ENCODE results near the gene RBBP6.

DNA sequence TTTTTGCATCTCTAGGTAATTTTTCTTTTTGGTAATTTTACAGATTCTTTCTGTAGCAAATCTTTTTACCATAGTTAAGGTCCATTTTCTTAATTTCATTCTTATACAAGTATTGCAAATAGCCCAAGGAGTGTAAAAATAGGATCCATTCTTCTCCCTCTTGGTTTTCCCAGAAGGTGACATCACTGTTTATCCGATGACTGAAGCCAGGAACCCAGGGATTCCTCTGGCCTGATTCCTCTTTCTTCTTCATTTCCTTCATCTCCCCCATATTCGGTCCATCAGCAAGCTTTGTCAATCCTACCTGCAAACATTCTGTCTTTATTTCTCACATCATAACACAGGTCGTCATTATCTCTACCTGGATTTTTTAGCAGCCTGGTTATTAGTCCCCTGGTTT lies 5.3 kb downstream of the RBBP6 start:
- TF ChIP-seq CREM (IDR thresholded peaks at IDR 0.05; ENCODE audit: low read depth) (no peak), ADNP (tag; IDR thresholded peaks at IDR 0.05) (no peak), CC2D1A (IDR thresholded peaks at IDR 0.05) (no peak), POLR2AphosphoS5 (IDR thresholded peaks at IDR 0.05; ENCODE audit: control insufficient read depth, insufficient read depth, low read depth, low read length) (no peak), PHB (CRISPR knock-in tag; IDR thresholded peaks at IDR 0.05) (no peak), POLR2AphosphoS2 (IDR thresholded peaks at IDR 0.05; ENCODE audit: low read length) (no peak)
- TF ChIP-seq, protein P1, sequence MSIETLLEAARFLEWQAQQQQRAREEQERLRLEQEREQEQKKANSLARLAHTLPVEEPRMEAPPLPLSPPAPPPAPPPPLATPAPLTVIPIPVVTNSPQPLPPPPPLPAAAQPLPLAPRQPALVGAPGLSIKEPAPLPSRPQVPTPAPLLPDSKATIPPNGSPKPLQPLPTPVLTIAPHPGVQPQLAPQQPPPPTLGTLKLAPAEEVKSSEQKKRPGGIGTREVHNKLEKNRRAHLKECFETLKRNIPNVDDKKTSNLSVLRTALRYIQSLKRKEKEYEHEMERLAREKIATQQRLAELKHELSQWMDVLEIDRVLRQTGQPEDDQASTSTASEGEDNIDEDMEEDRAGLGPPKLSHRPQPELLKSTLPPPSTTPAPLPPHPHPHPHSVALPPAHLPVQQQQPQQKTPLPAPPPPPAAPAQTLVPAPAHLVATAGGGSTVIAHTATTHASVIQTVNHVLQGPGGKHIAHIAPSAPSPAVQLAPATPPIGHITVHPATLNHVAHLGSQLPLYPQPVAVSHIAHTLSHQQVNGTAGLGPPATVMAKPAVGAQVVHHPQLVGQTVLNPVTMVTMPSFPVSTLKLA (conservative IDR thresholded peaks at IDR 0.05) = no peak
- TF ChIP-seq, protein P2, sequence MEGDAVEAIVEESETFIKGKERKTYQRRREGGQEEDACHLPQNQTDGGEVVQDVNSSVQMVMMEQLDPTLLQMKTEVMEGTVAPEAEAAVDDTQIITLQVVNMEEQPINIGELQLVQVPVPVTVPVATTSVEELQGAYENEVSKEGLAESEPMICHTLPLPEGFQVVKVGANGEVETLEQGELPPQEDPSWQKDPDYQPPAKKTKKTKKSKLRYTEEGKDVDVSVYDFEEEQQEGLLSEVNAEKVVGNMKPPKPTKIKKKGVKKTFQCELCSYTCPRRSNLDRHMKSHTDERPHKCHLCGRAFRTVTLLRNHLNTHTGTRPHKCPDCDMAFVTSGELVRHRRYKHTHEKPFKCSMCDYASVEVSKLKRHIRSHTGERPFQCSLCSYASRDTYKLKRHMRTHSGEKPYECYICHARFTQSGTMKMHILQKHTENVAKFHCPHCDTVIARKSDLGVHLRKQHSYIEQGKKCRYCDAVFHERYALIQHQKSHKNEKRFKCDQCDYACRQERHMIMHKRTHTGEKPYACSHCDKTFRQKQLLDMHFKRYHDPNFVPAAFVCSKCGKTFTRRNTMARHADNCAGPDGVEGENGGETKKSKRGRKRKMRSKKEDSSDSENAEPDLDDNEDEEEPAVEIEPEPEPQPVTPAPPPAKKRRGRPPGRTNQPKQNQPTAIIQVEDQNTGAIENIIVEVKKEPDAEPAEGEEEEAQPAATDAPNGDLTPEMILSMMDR (IDR thresholded peaks at IDR 0.05 in 2 of 3, conservative IDR thresholded peaks at IDR 0.05 in 1 of 3; ENCODE audit: insufficient read depth in 2 of 3, low read depth in 1 of 3, low read length in 3 of 3) = no peak
- TF ChIP-seq, protein P3, sequence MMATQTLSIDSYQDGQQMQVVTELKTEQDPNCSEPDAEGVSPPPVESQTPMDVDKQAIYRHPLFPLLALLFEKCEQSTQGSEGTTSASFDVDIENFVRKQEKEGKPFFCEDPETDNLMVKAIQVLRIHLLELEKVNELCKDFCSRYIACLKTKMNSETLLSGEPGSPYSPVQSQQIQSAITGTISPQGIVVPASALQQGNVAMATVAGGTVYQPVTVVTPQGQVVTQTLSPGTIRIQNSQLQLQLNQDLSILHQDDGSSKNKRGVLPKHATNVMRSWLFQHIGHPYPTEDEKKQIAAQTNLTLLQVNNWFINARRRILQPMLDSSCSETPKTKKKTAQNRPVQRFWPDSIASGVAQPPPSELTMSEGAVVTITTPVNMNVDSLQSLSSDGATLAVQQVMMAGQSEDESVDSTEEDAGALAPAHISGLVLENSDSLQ (IDR thresholded peaks at IDR 0.05) = no peak
